Kidney capillary endothelial cell (primary cell): ENCODE data around the gene TBL1X.
"Not testable (repeated sequence)": the region's sequence is repeated elsewhere in the genome, so short reads cannot be mapped to it uniquely, and the experiment has no call there.

Experiments used
- DNase-seq: peaks from one replicate; pipeline ENCODE4 v3.0.0-alpha.2; 2018; ENCODE audit warnings: low spot score

The TBL1X gene

GRCh38 chrX:9459186-9459748 lies 5.6 kb upstream of the TBL1X start:
- DNase-seq = no peak

GRCh38 chrX:9461087-9461486 lies 3.8 kb upstream of the TBL1X start:
- DNase-seq = no peak

DNA sequence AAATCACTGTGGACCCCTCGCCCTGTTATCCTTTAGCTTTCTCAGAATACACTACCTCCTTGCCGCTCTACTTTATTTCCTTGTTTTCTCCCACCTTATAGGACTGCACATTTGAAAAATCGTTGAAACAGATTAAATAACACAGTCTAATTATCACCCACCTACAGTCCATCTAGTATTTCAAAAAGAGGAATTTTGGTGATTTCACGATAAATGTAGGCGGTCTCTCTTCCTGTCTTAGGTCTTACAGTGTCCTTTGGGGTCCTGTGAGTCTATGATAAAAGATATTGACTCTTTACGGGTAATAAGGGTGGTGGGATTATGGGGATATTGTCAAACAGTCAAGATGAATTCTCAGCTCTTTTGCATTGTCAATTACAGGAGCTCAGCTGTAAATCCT lies 2.4 kb upstream of the TBL1X start:
- no peak for DNase-seq

DNA sequence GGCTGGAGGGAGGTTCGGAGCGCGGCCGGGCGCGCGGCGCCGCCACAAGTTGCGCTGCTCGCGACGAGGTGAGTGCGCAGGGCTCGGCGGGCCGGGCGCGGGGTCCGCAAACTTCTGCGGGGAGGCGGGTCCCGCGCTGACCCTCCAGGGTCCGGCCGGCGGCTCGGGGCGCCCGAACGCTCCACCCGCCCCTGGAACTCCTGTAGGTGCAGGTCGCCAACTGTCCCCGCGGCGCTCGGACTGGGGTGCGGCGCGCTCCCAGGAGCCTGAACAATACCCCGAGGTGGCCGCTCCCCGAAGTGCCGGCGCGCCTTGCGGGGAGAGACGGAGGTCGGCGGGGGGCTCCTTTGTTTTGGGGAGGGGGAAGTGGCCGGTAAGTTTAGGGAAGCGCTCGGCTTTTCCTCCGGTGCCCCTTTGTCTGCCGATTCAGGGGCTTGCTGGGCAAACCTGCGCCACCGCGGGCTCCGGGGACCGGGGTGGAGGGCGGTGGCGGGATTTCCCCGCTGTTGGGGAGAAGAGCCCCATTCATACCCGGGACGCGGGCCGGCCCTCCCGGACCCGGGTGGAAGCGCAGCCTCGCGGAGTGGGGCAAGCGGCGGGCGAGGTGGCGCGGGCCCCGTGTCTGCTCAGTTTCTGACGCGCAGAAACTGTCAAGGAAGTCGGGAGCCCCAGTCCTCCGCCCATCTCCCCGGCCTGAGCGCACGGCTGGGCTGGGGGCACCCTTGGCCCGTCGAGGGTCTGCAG lies 694 bp downstream of the TBL1X start:
- no peak for DNase-seq

DNA sequence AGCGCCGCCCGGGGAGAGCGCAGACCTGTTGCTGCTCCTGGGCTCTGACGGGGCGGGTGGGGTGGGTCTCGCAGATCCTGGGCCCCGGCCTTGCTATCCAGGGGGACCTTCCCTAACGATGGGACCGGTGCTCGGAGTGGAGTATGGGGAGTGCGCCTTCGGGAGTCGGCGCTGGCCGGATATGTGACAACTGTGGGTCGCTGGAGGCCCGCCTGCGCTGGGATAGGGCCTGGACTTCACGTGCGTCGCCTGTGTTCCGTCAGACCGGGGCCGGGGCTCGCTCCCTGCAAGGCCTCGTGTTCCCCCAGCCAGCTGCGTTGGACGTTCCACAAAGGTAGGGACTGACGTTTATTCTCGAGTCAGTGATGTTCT lies 1.3 kb downstream of the TBL1X start:
- DNase-seq = no peak

- DNase-seq = no peak
Measured at GRCh38 chrX:9466736-9467135, 1.9 kb downstream of the TBL1X start.

DNA sequence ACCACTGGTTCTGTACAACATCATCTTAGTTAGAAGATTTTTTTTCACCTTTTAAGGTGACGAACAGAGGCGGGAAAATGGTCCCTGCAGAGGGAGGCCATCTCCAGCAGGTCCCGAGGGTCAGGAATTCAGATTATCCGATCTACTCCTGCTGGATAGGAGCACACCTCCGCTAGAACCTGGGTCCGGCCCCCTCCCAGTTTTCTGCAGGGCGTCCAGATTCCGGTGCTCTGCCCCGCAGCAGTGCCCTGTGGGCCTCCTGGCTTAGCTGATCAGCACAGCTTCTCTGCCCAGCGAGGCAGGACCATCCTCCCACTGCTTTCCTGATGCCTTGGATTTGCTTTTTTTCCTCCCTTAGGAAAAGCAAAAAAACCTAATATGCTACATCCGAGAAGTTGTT lies 2.3 kb downstream of the TBL1X start:
- no peak for DNase-seq

GRCh38 chrX:9467751-9468150 lies 2.9 kb downstream of the TBL1X start:
- DNase-seq = no peak

- no peak for DNase-seq
Measured at GRCh38 chrX:9471571-9471985, 6.7 kb downstream of the TBL1X start.

DNA sequence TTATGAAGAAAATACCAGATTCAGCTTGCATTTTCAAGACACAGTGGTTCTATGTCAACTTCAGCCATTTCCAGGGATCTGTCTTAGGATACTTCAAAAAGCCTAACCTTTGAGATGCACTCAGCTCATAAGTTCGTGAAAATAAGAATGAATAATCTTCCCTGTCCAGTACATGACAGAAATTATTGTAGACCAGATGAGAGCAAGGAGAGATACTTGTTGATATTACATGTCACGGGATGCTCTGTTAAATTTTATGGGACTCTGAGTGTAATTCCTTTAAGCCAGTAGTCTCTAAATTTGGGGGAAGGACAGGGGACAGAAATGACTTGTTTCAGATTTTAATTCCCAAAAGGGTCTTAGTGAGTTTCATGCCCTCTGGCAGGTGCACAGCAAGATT lies 8.8 kb downstream of the TBL1X start:
- no peak for DNase-seq

DNA sequence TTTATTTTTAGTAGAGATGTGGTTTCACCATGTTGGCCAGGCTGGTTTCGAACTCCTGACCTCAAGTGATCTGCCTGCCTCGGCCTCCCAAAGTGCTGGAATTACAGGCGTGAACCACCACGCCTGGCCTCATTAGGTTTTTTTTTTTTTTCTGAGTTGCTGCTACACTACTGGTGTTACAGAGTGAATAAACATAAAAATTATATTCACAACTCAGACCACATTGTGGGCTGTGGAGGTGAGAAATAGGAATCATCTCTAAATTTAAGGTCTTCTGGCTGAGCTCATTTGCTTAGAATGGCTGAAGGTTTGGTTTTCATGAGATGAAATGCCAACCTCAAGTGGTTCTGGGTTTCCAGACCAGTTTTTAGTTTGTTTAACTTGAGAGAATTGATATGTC lies 10.6 kb downstream of the TBL1X start:
- DNase-seq = not testable (repeated sequence)

DNA sequence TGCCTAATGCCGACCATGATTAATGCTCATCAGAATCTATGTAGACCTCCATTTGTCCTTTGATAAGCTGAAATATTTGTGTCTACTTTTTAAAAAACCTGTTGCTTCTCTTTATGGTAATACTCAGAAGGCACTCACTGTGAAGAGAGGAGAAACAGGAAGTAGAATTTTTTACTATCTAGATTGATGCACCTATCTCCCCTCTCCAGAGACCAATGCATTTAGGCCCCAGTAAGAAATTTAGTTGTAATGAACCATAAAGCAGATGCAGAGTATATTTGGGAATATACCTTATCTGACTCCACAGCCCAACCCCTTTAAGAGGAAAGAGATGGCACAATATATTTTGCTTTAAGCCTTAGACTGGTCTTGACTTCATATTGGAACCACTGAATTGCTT lies 11.1 kb downstream of the TBL1X start:
- no peak for DNase-seq

- no peak for DNase-seq
Measured at GRCh38 chrX:9476810-9477575, 12.1 kb downstream of the TBL1X start.

- DNase-seq = no peak
Measured at GRCh38 chrX:9482408-9482807, 17.6 kb downstream of the TBL1X start.

DNA sequence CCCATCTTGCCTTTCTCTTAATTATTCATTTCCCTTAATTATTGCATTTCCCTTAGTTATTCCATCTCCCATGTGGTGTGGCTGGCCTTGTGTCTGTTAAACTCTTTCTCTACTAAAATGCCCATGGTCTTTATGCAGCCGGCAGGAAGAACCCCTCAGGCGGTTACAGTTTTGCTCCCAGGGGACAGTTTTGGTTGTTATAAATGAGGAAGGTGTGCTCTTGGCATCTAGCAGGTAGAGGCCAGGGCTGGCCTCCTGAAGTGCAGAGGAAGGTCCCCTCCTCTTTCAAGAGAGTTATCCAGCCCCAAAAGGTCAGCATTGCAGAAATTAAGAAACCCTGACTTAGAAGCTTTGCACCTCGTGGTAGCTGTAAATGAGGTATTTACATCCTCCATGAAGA lies 18.0 kb downstream of the TBL1X start:
- no peak for DNase-seq

DNA sequence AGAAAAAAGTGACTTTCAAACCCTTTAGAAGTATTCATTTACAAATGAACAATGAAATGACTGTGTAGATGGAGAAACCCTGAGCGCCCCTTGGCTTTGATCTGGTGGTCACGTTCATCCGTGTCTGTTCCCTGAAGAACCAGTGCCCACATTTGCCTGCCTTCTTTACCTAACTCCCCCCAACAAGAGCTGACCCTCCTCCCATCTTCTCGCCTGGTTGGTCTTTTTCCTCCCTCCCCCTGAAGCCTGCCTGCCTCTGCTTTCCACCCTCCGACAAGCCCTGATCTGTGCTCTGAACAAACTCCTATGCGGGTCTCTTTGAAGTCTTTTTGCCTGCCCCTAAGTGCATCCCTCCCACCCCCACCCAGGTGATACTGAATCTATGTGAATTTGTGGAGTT lies 18.5 kb downstream of the TBL1X start:
- DNase-seq = no peak

GRCh38 chrX:9486786-9487387 lies 22.0 kb downstream of the TBL1X start:
- DNase-seq = no peak

- no peak for DNase-seq
Measured at GRCh38 chrX:9488586-9488985, 23.7 kb downstream of the TBL1X start.

GRCh38 chrX:9489234-9489633 lies 24.4 kb downstream of the TBL1X start:
- DNase-seq = no peak

DNA sequence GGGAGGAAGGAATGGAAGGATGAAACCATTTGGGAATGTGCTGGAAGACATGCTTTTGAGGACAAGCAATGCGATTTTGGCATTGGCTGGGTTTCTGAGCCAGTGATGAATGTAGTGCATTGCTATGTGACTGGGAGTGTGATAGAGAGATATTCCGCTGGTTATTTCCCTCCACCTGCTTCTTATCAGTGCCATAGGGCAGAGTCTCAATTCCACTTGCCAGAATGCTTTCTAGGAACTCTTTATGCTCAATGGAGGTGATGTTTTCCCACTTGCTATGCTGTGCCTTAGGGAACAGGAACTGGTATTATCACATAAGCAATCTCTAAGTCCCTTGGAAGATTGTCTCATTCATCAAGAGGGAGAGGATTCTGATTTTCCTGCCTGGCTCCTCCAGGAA lies 28.0 kb downstream of the TBL1X start:
- no peak for DNase-seq

DNA sequence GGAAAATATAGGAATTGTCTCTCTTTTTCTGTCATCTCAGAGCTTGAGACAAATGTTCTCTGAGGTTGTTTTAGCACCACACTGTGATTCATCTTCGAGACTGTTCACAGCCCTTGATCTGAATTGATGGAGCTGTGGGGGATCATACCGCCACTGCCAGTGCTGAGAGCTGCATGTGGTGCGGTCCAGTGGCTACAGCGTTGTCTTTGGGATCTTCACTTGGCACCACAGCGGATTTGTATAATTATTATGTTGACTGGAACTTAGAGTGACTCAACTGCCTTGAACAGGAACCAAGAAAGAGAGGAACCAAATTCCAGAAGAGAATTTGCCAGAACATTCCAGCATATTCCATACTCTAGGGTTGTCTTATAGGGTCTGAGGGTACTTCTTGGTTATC lies 29.1 kb downstream of the TBL1X start:
- no peak for DNase-seq

- DNase-seq = no peak
Measured at GRCh38 chrX:9494771-9495170, 29.9 kb downstream of the TBL1X start.

DNA sequence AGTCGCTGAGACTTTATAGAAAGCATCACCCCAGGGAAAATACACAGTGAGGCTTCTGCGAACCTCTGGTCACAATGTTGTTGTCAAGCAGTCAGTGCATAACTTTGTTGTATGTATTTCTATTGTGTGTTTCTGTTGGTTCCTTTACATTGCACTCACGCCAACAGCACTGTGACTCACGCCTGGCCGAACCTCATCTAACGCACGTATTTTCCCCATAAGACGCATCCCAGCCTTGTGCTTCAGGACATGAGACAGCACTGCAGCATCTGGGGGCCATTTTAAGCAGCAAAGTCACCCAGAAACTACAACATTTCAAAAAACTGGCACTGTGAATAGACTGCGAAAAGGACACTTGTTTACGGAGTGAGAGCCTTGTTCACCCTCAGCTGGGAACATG lies 30.6 kb downstream of the TBL1X start:
- DNase-seq = no peak
